HG03378 (cell line): ENCODE results near the gene MTHFD1L.
"Not testable (repeated sequence)": the region's sequence is repeated elsewhere in the genome, so short reads cannot be mapped to it uniquely, and the experiment has no call there.

Experiments
- ATAC-seq: cut with Tn5 transposase; IDR thresholded peaks from one replicate; pipeline ENCODE4 v1.9.1; 2021; ENCODE audit warnings: mild to moderate bottlenecking, moderate library complexity; ENCODE audit not compliant: unreplicated experiment

Gene MTHFD1L

DNA sequence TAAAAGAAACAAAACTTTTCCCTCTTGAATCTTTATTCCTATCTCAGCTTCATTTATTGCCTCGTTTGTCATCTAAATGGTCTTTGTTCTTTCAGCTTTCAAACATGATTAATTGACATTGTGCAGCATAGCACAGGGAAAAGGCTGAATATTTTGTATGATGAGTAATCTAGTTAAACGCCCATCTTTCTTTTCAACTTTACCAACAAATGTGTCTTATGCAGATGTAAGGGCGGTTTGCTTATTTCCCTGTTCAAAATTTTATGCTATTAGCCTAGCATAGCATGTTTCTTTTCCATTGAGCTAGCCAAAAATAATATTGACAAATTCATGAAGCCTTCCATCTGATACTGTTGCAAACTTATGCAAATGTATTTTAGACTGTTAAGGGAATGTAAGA is 197.8 kb downstream of the MTHFD1L start:
- ATAC-seq = no peak

DNA sequence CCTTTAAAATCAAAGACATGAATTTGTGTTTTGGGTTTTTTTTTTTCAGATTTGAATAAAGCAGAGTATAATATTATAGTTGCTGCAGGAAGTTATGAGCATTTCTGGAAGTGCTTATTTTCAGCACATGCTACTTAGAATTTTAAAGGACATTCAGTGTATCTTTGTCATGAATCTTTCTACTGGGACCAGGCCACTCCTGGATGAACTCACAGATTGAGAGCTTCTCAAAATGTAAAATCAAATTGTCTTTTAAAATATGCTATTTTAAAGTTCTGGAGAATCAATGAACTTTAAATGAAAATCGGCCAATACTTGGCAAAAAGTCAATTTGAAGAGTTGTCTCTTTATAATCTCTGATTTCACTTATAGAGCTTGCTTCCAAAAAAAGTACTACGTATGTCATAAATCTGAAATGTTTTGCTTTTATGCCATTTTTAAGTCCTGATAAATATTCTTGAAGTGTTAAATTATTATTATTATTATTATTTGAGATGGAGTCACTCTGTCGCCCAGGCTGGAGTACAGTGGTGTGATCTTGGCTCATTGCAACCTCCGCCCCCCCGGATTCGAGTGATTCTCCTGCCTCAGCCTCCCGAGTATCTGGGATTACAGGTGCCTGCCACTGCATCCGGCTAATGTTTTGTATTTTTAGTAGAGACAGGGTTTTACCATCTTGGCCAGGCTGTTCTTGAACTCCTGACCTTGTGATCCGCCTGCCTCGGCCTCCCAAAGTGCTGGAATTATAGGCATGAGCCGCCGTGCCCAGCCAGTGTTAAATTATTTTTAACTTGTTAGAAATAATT is 198.5 kb downstream of the MTHFD1L start:
- ATAC-seq = no peak

DNA sequence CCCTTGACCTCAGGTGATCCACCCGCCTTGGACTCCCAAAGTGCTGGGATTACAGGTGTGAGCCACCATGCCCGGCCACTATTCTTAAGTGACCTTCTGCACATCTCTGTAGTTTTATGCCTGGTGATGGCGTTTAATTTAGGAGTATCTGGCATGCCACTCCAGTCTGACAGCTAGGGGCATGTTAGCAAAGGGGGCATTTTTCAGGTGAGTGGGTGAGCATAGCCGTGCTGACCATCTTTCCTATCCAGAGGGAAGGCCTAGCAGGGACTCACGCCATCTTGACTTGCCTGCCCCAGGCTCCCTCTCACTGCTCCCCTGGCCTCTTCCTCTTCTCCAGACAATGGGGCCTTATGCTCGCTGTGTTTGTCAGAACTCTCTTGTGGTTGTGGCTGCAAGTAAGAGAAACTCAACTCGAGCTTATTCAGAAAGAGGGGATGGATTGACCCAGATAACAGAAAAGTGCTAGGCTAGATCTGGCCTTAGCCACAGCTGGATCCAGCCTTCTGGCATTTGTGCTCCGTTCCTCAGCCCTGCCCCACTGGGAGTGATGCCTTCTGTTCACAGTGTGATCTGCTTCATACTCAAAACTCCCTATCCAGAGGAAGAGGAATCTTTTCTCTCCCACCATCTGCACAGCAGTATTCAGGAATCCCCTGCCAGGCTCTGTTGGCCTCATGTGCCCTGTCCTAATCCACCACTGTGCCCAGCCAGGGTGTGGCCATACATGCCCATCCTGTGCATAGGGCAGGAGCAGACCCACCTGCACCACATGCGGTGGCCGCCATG is 199.7 kb downstream of the MTHFD1L start:
- ATAC-seq = no peak

DNA sequence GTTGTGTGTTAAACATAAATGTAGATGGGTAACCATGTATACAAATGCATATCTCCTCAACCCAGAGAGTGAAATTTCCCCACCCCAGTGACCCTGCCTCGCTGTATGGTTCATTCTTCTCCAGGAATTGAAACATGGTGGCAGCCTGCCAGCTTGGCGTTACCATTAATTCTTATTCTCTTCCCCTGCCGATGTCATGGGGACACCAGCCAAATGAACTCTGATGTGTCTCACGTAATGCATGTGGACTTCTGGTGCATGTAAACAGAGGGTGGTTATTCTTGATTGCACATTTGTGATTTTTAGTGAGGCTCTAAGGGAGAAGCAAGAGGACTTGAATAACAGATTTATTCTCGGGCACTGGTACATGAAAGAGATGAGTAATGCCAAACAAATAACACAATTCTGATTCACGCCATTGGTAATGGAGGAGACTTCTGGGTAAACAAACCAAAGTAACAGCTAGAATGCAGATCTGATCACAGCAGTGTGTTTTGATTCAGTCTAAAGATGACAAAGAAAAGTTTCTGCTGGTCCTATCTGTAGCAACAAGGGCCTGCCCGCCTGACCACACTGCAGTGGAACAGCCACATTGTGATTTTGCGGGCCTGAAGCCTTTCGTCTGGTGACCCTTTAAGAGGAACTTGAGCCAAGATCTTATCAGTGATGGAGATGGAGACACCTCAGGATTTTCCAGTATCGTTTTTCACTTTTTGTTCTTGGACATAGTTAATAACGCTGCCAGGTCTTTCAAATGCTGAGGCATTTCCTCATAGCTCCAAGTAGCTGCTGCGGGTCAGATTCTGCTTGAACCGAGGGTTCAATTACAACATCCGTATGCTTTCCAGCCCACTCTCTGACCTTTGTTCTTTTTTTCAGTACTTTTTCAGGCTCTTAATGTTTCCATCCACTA is 202.4 kb downstream of the MTHFD1L start:
- no peak for ATAC-seq

DNA sequence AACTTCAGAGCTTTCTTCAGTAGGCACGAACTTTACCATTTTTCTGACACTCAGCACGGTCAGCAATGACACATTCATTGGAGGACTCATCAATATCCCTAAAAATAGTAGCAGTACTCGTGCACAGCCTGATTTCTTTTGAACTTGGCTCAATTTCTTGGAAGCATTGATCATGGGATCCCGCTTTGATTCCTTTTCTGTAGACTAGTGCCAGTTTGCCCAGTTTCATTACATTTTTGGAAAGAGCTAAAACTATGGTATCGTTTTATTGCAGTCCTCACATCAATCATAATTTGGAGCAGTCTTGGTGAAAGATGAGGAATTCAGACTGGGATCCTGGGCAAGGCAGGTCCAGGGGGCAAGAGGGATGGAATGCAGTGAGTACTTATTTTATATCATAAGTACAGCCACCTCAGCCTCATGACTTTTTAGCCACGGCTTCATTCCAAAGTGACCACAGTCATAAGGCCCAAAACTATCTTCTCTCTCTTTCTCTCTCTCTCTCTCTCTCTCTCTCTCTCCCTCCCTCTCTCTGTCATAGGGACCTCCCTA is 203.3 kb downstream of the MTHFD1L start:
- ATAC-seq = no peak

DNA sequence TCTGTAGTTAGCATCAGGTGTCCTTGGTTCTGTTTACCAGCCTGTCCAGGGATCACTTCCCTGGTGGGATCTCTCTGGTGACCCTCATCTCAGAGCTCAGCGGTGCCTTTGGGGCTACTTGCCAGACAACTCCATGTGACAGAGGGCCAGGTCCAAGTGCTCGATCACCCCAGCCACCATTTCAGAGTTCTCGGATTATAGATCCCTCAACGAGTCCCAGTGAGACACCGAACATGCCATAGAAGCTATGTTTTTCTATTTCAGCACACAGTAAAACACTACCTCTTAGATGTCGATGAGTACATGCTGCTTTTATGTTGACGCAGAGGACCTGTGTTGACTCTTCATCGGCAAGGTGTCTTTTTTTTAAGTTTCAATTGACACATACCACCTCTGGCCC is 204.1 kb downstream of the MTHFD1L start:
- no peak for ATAC-seq

DNA sequence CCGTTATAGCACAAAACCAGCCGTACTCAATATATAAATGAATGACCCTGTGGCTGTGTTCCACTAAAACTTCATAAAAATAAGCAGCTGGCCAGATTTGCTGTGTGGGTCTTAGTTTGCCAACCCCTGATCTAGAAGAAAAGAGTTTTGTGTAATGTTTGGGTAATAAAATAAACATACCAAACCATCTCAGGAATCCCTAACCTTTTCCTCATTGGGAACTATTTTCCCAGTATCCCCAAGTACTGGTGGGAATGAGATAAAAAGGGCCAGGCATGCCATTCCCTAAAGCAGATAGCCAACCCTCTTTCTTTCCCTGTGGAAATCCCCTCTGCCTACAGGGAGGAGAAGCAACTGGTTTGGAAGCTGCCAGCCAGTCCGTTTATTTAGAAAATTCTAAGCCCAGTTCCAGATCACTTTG is 205.1 kb downstream of the MTHFD1L start:
- no peak for ATAC-seq

DNA sequence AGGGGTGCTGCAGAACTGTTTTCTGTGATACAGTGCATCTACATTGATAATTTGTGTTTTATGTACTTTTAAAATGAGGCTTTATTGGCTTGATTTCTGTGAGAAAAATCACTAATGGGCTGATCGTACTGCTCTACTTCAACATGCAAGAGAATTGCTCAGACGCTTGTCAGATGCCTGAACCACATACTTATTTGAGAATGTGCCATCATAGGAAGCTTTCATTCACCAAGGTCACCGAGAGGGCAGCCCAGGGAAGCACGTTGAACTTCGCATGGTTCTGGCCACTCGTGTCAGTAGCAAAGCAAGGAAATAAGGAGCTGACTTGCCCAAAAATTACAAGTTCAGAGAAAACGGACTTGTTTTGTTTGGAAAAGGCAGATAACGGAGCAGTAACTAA is 205.8 kb downstream of the MTHFD1L start:
- no peak for ATAC-seq

DNA sequence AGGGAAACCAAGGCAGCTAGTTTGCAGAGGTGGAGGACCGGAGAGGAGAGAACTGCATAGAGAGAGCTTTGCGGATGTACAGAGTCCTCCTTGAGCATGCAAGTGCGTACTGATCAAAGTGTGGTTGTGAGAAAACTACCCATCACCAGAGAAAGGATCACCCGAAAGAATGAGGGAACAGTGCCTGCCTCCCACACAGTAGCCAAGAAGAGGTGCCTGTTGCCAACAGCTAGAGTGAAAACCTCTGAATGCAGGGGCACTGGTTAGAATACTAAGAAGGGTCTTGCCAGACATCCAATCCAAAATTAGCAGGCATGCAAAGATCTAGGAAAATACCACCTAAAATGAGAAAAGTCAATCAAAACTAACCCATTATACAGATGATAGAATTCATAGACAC is 207.6 kb downstream of the MTHFD1L start:
- ATAC-seq = no peak

DNA sequence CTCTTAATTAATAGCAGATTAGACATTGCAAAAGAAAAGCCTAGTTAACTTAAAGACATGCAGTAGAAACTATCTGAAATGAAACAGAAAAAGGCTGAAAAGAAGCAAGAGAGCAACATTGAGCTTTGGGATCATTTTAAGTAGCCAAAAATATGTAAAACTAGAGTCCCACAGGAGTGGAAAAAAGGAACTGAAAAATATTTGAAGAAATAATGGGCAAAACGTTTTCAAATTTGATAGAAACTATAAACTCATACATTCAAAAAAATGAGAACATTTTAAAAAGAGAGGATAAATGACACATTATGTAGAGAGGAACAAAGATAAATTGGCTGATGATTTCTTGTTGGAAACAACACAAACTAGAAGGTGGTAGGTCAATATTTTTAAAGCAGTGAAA is 208.2 kb downstream of the MTHFD1L start:
- no peak for ATAC-seq

DNA sequence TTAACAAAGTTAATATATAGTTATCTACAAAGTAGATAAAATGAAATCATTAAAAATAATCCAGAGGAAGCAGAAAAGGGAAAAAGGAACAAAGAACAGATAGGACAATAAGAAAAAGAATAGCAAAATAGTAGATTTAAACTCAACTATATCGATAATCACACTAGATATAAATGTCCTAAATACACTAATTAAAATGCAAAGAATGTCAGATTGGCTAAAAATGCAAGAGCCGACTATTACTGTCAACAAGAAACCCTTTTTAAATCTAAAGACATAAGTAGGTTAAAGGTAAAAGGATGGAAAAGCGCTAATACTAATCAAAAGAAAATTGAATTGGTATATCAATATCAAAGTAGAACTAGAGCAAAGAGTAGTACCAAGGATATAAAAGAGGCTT is 209.5 kb downstream of the MTHFD1L start:
- no peak for ATAC-seq

DNA sequence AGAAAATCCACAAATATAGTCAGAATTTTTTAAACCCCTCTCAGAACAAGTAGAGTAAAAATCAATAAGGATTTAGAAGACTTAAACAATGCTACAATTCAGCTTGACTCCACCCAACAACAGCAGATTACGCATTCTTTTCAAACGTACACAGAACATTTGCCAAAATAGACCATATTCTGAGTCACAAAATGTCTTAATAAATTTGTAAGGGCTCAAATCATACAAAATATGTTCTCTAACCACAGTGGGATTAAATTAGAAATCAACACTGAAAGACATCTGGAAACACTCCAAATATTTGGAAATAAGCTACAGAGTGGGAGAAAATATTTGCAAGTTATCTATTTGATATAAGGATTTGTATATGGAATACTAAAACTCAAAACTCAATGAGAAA is 210.0 kb downstream of the MTHFD1L start:
- ATAC-seq = no peak

DNA sequence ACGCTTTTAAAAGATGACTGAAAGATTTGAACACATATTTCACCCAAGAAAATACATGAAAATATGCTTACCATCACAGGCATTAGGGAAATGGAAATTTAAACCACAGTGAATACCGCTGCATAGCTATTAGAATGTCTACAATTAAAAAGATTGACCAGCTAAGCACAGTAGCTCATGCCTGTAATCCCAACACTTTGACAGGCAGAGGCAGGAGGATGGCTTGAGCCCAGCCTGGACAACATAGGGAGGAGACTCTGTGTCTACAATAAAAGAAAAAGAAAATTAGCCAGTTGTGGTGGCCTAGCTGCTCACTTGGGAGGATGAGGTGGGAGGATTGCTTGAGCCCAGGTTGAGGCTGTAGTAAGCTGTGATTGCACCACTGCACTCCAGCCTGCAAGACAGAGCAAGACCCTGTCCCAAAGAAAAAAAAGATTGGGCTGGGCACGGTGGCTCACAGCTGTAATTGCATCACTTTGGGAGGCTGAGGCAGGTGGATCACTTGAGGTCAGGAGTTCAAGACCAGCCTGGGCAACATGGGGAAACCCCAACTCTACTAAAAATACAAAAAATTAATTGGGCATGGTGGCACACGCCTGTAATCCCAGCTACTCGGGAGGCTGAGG is 210.5 kb downstream of the MTHFD1L start:
- ATAC-seq = no peak

DNA sequence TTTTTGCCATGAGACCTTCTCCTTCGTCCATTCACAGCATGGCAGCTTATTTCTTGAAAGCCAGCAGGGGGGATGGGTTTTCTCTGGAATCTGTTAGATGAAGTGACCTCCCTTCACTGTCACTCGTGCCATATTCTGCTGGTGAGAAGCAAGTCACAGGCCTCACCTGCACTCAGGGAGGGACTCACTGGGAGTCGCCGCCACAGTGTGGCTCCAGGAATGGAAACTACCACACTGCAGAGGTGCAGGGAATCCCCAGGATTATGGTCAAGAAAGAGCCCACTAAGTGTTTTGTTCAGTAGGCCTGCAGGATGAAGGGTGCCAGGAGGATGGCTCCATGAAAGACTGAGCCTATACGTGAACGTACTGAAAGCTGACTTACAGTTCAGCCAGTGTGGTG is 213.2 kb downstream of the MTHFD1L start:
- no peak for ATAC-seq

DNA sequence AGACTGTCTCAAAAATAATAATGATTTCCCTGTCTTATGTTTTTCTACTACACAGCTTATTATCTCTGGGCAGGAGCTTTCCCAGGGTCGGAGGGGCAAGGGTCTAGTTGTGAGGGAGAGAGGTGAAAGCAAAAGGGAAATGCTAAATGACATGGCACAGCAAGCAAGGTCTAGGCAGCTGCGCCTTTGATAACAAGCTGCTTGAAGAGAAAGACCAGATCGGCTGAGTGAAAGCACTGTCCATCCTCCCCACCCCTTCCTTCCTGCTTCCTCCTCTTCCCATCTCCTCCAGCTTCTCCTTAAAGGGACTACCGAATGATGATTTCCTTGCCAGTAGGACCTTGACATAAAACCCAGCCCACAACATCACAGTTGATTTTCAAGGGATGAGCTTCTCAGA is 216.2 kb downstream of the MTHFD1L start:
- ATAC-seq = no peak

DNA sequence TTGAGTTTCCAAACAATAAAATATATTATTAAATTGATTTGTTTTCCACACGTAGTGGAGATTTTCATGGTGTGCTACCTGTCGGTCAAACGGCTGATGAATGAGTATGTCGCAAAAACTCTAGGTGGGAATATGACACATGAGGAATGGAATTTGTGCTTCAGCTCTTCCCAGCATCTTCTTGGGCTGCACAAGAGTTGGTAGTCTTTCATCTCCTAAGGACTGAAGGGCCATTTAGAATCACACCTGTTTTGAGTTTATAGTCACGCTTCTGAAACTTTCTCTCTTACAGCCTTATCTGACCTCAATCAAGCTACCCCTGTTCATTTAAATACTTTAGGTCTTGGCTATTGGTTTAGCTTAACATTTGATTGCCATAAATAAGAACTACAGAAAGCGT is 216.6 kb downstream of the MTHFD1L start:
- ATAC-seq = no peak

DNA sequence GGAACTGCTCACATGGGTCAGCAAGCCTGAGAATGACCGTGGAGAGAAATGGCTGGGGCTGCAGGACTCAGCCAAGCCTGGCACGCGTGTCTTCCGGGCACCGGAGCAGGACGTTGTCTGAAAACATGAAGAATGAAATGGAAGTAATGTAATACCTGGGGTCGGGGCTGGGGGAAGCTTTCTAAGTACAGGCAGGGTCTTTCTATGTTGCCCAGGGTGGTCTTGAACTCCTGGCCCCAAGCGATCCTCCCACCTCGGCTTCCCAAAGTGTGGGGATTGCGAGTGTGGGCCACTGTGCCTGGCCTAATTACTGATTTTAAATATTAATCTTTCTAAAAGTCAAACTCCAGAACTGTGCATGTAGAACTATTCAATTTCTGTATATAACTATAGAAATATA is 218.8 kb downstream of the MTHFD1L start:
- ATAC-seq = no peak

DNA sequence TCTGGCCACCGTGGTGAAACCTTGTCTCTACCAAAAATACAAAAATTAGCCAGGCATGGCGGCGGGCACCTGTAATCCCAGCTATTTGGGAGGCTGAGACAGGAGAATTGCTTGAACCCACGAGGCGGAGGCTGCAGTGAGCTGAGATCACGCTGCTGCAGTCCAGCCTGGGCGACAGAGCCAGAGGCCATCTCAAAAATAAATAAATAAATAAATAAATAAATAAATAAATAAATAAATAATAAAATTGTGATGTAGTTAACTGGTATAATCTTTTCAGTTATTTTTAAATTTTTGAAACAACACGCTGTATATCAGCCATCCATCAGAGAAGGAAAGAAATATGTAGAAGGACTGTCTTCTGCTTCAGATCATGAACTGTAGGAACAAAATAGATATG is 221.6 kb downstream of the MTHFD1L start:
- not testable (repeated sequence) for ATAC-seq

DNA sequence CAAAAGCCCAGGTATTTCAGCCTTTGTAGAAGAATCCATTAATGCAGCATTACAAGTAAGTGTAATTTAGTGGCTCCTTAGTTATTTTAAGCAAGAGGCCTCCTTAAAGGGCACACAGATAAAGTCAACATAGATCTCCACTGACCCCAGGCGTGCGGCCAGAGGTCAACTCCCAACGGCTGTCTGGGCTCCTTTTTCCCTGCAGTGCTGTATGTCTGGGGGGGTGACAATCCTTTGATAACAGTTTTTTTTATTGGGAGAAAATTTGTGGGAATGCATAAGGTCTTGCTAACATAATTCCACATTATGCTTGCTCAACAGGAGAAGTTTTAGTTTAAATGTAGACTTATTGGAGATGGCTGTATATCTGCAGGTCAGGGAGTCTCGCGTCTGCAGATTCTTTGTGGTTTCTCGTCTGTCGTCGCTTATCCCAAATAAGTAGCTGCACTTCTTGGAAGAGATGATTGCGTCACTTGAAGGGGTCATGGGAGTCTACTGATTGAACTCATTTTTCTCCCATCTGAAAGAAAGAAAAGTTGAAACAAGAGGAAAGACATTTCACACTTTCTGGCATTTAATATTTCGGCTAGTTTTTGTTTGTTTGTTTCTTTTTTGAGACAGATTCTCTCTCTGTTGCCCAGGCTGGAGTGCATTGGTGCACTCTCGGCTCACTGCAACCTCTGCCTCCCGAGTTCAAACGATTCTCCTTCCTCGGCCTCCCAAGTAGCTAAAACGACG is 222.5 kb downstream of the MTHFD1L start:
- no peak for ATAC-seq

DNA sequence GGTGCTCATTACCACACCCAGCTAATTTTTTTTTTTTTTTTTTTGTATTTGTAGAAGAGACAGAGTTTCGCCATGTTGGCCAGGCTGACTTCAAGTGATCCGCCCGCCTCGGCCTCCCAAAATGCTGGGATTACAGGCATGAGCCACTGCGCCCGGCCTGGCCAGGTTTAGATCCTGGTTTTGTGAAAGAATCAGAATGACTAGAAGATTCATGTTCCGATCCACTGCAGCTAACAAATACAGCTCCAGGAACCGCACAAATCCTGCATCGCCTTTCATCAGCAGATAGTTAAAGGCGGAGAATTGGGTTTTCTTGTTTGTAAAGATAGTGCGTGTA is 223.1 kb downstream of the MTHFD1L start:
- no peak for ATAC-seq
